Lung microvascular endothelial cell (primary cell): ENCODE results near the gene MAPK8. TPM values are rescaled to one million over a fixed set of nuclear protein-coding genes. Genes with fewer than 3 reads are reported as not detected.

Source experiments
- DNase-seq, 2 donors: peaks; one replicate each; pipeline versions ENCODE4 v3.0.0 to v3.0.0-alpha.2; 2010; ENCODE audit warnings: low read depth in 2 of 2
- total RNA-seq: library from RNA; depleted of rRNA; stranded (reverse); fragments of >200 nt; gene quantifications from 2 replicates; pipeline ENCODE4 v1.2.1, GENCODE V29; 2014

Gene MAPK8
- total RNA-seq, 1 donor from 2014 or later, result 37.3 TPM

DNA sequence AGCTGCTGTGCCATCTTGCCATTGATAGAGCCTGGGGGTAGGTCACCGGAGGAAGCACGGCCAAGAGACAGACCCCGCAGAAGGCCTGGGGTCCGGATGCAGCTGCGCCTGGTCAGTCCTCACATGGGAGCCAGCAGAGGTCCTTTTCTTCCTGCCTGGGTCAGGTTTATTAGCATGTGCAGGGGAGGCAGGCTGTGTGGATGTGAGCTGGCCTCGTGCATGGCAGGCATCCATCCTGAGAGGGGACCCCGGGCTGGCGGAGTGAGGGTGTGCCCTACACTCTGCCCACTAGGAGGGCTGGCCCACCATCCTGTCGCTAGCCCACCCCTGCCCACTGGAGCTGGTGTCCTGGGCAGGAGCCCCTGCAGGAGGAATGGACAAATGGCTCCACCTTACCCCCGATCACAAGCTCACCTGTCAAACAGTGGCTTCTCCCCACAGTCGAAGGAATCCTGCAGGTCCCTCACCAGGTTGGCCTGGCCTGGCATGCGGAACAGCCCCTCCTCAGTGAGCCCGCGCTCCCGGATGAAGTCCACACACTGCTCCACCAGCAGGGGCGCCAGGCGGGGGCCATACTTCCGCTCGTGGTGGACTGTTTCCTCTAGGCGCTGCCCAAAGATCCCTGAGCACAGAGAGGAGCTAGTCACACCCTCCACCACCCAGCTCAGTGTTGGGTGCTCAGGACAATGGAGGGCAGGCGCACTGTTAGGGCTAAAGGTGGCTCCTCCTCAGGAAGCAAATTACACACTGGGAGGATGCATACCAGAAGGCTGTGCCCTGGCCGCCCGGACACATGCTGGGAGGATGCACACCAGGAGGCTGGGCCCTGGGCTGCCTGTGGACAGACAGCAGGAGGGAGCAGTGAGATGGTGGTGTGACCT lies 153.0 kb downstream of the MAPK8 start:
- no peak for DNase-seq

DNA sequence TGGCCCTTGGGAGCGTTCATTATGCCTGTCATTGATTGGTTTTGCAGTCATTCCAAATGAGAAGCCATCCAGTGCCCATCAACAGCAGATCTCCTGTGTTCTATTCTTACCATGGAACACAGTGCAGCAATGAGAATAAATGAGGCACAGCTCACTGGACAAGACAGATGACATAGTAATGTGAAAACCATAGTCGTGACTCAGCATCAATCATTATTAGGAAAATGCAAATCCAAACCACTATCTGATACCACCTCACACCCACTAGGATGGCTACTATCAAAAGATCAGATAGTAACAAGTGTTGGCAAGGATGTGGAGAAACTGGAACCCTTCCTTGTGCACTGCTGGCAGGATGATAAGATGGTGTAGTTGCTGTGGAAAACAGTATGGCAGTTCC lies 153.7 kb downstream of the MAPK8 start:
- DNase-seq, result no peak

DNA sequence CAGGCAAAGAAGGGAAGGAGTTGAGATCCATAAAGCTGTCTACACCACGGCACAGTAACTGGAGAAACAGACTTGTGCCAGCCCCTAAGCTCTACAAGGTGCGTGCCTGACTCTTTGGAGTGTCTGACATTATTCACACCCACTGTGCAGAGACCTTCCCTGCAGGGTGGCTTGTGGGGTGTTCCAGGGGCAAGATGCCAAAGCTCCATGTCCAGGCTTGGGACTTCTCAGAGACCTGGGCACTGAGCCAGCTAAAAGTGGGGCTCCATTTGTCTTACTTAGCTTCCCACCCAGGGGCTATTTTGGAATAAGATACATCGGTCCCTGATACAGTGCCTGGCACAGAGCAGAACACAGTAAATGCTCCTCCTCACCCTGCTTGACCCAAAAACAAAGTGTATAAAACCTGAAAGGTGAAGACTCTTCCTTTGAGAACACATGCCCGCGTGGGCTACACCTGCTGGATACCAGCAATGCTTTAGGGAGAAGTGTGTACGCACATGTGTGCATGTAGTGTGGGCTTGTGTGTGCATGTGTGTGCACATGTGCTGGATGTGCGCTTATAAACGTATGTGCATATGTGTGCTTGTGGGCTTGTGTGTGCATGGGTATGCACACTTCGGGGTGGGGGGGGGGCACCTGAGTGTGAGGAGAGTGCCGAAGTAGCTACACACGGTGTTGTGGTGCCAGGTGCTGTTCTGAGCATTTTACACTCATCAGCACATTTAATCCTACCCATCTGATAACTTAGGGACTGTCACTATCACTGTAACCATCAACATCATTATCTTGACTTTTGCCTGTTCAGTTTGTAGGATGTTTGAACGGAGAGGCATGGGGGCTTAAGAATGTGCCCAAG lies 155.4 kb downstream of the MAPK8 start:
- DNase-seq, result no peak

DNA sequence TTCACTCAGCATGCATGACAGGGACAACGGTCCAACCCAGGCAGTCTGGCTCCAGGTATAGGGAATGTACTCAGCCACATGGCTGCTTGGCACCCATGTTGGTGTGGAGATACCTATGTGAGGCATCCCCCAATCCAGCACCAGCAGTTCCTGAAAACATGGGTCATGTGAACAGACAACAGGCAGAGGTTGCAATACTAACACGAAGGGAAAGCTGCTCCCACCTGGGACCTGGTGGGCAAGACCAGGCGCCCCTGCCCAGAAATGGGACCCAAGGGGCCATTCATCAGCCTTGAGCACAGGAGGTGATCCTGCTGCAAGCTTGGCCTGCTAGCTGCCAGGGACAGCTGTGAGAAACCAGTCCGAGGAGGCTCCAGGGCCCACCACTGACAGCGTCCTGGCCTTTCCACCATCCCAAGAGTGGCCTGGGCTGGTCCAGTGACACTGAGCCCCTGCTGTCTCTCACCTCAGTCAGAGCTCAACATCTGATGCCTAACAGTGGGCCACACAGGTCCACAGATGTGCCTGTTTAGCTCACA lies 156.1 kb downstream of the MAPK8 start:
- DNase-seq, result no peak

DNA sequence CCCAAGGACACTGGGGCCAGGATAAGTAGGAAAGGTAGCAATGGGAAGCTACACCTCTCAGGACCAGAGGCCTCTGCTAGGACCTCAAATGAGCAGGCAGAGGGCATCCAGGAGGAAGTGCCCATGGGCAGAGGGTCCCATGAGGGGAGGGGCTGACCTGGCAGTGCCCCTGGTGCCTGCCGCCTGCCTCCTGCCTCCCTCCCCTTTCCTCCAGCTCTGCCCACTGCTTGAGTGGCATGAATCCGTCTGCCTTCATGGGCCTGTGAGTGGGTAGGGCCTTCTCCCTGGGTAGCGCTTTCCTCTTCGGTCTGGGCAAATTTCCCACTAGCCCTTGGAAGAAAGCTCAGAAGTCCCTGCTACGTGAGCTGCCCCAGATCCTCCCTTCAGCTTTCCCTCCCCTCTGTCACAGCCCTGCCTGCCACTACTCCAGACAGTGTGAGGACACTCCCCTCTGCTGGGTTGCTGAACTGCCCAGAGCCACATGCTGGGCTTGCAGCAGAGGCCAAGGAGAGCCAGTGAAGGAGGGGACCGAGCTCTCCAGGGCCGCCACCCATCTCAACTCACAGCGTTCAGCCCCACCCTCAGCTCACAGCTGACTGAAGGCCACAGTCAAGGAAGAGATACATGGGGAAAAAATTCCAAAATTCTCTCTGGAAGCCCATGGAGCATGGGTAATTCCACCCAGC lies 157.0 kb downstream of the MAPK8 start:
- DNase-seq, result no peak

DNA sequence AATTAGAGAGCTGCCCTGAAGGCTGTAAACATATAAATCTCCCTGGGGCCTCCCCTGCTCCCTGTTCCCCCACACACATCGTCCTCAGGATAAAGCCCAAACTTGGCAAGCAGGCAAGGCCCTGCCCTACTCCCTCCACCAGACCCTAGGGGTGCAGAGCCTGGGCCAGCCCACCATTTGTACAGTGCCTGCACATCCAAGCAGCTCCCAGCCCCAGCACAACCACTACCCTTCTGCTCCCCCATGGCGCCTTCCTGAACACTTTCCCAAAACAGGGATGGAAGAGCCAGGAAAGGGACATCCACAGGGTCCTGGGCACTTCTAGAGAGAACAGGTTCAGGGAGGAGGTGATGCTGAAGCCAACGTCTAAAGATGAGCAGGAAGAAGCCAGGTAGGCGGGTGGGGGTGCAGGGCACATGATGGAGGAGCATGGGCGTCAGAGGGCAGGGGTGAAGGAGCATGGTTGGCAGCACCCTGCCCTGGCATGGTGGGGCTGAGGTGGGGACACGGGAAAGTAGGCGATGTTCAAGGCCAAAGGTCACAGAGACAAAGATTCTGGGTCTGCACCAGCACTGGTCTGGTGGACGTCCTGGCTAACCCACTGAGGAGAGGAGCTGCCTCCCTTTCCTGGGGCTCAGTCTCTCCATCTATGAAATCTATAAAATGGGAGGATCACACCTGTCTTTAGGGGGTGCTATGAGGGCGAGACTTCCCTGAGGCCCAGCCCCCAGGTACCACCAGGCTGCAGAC lies 157.8 kb downstream of the MAPK8 start:
- no peak for DNase-seq

DNA sequence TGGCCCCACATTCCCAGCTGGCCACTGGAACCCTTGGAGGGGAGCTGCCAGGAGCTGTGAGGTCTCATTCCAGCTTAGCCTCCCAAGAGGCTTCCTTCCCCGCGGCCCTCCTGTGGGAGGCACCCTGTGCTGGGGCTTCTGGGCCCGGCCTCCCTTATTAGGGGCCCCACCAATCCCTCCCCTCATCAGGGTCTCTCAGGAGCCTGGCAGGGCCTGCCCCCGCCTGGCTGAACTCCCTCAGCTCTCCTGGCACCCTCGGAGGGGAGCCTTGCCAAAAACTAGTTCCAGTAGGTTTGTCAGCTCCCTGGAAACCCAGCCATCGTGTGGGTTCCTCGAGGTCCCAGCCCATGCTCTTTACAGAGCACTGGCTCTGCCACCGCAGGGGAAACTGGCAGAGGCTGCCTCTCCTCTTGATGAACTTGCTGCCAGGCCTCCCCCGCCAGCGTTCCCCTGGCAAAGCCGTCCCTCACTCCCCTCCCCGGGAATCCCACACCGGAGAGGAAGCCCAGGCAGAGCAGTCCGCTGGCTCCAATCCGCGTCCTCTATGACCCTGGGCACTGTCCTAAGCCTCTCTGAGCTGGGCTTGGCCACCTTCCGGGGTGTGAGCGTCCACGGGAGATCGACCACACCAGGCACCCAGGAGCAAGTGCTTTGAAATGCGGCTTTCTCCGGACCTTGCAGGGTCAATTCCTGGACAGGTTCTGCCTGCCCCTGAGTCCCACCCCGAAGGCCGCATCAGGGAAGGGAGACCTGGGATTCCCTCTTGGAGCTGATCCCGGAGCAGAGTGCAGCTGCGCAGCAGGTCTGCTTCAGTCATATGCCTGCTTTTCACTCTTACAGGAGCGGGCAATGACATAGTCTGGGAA lies 158.6 kb downstream of the MAPK8 start:
- DNase-seq, result peak in 1 of 2 donors; percentile 35

DNA sequence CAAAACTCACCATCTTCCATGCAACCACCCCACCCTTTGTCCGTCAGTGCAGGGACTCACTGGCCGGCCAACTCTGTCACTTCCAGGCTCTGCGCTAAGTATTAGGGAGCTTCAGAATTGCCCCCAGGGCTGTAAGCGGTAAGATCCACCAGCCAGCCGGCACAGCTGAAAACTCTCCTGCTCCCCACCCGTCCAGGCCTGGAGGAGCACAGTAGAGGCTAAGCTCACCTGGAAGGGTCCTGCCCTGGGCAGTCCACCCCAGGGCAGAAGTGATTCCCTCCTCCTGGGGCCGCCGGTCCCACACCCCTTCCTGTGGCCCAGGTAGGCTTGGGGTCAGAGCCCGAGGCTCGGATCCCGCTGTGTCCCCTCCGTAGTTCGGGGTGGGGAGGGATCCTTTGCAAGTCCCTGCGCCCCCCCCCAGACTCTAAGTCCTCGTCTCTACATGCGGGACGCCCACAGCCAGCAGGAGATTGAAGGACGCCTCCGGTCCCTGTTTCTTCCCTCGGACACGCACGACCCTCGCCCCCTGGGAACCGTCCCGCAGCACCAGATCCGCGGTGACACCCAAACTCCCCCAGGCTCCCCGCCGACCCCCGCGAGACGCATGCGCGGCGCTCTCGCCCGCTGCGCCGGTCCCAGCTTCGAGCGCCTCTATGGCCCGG lies 159.5 kb downstream of the MAPK8 start:
- no peak for DNase-seq

DNA sequence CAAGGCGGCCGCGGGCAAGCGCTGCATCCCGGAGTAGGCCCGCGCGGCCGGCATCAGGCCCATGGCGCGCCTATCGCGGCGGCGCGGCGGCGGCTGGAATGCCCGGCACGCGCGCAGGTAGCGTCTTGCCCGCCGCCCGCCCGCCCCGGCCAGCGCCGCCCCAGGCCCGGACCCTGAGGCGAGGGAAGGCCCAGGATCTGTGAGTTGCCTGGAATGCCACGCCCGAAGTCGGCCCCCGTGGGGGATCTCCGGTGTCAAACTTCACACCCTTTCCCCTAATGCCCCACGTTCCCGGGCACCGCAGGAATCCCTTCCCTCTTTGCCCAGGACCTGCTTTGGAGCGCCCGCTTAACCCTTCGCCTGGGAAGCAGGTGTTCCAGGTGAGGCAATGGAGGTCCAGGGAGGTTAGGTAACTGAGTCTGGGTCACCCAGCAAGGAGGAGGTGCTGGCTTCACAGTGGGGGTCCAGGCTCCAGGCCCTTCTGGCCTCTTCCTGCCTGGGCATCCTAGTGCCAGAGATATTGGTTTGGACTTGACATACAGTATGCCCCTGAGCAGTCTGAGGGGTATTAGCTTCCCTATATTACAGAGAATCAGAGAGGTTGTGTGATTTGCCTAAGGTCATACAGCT lies 160.2 kb downstream of the MAPK8 start:
- DNase-seq, result no peak

DNA sequence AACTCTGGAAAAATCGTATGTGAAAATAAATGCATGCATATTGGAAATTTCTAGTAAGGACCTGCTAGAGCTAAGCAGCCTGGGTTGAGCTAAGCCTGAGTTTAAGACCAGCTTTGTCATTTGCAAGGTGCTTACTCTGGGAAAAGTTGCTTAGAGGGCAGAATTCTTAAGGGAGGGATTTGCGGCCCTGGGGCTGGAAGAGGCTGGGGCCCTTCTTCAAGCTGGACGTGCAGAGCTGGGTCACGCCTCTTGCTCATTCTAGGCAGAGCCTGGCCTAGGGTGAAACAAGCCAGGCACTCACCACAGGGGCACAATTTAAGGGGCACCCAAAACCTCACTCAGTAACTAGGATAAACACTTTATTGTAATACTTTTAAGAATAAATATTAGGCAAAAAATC lies 161.2 kb downstream of the MAPK8 start:
- DNase-seq, result no peak

DNA sequence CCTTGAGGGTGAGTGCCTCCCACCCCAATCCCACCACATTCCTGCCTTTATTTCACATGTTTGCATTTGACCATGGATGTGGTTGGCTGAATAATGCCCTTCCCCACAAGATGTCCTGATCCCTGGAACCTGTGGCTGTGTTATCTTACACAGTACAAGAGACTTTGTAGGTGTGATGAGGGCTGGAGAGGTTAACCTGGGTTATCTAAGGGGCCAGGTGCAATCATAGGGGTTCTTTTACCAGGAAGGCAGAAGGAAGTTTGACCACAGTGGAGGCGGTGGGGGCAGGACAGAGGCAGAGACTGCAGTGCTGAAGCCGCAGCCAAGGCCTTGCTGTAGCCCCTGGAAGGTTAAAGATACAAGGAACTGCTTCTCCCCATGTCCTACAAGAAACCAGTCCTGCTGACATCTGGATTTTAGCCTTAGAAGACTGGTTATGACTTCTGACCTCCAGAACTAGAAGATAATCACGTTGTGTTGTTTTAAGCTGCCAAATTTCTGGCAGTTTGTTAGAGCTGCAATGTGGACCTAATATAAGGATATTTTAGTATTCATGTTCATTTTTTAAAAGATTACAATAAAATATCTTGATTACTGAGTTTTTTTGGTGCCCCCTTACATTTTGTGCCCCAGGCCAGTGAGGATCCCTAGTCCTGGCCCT lies 161.8 kb downstream of the MAPK8 start:
- DNase-seq, result no peak

DNA sequence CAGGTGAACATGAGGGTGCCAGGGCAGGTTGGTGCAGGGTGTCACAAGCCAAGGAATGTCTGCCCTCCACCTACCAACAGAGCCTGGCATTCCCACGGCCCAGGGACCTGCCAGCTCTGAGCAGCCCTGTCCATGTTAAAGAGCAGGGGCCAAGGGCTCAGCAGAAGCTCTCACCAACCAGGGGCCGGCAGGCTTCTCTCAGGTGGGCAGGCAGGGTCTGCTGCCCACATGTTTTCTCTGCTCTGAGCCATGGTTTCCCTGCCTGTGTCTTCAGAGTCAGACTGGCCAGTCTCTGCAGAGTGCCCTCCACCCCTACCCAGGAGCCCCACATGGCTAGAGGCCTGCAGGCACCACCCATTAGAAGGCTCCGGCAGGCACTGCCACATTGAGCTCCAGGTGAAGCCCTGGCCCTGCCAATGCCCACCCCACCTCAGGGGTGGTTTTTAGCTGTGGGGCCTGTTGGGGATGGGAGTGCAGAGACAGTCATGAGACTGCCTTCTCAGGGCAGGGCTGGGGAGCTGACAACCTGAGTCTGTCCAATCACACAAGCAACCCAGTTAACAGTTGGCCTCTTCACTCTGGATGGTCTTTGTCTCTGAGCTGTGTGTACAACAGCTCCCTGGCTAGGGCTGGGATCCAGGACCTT lies 162.5 kb downstream of the MAPK8 start:
- no peak for DNase-seq

DNA sequence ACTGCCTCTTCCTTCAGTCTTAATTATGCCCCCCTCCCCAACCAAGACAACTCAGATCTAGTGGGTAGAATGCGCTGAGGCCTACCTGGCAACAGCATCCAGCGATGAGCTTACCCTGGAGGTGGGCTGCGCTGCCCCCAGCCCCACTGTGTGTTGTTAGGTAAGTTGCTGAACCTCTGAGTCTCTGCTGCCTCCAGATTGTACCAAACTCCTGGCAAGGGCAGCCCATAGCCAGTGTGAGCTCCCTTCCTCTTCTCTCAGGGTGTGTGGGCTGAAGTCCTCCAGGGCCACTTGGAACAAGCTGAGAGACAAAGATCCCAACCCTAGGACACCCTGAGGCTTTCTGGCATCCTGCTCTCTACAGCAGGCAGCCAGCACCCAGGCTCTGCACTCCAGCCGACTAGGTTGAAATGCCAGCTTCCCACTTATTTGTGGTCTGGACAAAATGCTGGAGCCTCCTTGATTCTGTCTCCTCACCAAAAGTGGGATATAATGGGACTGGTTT lies 163.1 kb downstream of the MAPK8 start:
- DNase-seq, result no peak

DNA sequence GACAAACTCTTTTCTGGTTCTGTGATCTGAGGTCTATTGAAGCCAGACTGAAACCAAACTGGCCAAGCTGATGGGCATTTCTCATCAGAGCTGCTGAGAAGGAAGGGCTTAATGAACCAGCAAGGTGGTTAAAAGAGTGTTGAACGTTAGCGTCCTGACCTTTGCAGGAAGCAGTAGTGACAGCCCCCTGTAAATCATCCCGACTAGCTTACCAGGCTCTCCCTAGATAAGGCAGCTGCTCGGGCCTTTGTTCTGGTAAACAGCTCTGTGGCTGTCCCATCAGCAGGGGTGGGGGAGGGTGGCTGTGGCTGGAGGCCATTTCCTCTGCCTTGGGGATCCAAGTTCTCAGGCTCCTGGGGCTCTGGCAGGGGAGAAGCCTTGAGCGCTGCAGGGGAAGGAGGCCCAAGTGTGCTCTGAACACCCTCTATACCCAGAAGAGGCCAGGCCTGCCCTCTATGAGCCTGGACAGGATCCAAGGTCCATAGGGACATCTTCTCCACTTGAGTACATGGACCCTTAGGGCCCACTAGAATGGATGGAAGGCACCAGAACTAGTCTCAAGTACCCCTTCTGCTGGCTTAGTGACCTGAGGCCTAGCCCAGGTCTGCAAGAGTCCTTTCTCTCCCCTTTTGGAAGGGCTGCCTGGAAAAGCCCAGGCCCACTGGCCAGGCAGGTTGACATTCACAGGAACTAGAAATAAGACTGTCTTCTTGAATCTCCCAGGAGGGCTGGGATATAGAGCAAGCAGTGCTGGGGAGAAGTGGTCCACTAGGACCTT lies 163.8 kb downstream of the MAPK8 start:
- DNase-seq, result peak; percentile 84 to 92

DNA sequence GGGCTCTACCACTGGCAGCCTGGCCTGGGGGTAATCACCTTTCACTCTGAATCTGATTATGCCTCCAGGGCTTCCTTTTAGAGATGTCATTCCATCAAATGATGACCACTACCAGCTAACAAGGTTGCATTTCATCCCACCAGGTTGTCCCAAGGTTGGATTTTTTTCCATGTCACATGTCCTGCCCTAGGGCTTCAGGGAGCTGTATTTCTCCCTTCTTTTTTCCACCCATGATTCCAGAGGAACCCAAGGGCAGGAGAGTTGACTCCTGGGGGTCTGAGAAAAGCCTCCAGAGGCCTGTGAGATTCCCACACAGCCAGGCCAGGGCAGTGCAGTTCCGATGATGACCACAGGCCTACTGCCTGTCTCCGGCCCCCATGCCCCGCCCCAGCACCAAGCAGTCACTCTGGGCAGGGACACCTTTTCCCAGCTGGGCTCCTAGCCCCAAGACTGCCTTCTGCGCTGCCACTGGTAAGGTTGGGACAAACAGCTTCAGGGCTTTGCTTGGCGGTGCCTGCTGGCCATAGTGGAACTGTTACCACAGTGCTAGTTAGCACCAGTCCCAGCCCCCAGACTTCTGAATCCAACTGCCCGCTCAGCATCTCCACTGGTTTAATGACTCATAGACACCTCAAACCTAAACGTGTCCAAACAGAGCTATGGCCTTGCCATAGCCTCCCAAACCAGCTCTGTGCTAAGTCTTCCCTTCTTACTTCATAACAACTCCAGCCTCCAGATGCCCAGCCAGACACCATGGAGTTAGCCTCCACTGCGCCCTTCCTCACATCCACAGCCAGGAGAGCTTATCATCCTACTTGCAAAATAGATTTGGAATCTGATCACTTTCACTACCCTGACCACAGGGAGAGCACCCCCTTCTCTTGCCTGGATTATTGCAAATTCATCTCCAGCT lies 164.7 kb downstream of the MAPK8 start:
- peak in 1 of 2 donors; percentile 25 for DNase-seq
